Erythroblast (primary cell): Measurements from ENCODE around the gene NELL1.

Experiments
- GATA1 ChIP-seq: IDR thresholded peaks from 2 replicates; pipeline ENCODE4 v1.6.1; 2011; ENCODE audit warnings: low read depth, mild to moderate bottlenecking, control low read depth, low read length, moderate library complexity
- POLR2A ChIP-seq: IDR thresholded peaks from 2 replicates; pipeline ENCODE4 v1.6.1; 2011; ENCODE audit warnings: mild to moderate bottlenecking, low read length

DNA sequence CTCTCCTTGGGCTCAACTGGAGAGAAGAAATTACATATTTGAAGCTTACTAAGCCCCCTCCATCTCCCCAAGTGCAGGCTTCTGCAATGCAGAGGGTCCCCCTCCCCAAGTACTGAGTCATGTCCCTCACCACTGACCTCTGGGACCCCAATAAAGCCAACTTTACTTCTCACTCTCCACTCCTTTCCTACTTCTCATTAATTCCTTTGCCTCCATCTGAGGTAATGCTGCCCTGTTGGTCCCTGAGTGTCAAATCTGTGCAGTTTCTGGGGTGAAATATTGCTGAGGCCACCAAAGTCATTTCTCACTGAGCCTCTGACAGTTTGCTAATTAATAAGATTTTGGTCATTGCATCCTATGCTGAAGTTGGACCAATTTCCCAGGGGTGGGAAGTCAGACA is 101.6 kb downstream of the NELL1 start:
- TF ChIP-seq POLR2A (no peak), GATA1 (no peak)
